ENCODE data around the gene GFRA4.

GFRA4 gene

DNA sequence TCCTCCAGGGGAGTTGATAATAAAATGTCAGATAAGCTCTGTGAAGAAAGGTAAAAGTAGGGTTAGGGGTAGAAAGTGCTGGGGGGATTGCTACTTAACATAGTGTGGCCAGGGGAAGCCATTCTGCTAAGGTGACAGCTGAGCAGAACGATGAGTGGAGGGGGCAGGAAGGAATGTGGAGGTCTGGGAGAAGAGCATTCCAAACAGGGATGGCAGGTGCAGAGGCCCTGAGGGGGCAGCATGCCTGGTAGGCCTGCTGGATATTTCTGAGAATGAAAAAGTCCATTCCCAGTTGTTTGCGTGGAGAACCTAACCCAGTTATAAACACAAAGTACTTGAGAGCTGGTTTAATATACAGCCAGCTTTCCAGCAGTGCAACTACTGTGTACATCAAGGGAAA, 9.3 kb downstream of the GFRA4 start:
- peaks cover 0 to 3% of the 10 kb centered on the region in 2 donors for H3K27me3 ChIP-seq (ENCODE audit: control insufficient read depth in 2 of 2, insufficient read depth in 2 of 2, low read length in 2 of 2)
- no peak overlapping the region for H3K9ac ChIP-seq (ENCODE audit: low read depth in 1 of 2, low read length in 2 of 2)
- H3K27ac ChIP-seq (ENCODE audit: low read depth in 2 of 2, low read length in 2 of 2): no peak overlapping the region
- no peaks in the 10 kb centered on the region for H3K4me1 ChIP-seq (ENCODE audit: control insufficient read depth in 2 of 2, insufficient read depth in 2 of 2, low read length in 2 of 2)
- H3K9me3 ChIP-seq (ENCODE audit: control insufficient read depth in 2 of 2, low read length in 2 of 2): no peaks in the 10 kb centered on the region
- H3K4me3 ChIP-seq (ENCODE audit: low read length in 2 of 2): no peak overlapping the region
- peaks cover 0 to 3% of the 10 kb centered on the region in 2 donors for H3K36me3 ChIP-seq (ENCODE audit: control insufficient read depth in 2 of 2, insufficient read depth in 2 of 2, low read length in 2 of 2)

DNA sequence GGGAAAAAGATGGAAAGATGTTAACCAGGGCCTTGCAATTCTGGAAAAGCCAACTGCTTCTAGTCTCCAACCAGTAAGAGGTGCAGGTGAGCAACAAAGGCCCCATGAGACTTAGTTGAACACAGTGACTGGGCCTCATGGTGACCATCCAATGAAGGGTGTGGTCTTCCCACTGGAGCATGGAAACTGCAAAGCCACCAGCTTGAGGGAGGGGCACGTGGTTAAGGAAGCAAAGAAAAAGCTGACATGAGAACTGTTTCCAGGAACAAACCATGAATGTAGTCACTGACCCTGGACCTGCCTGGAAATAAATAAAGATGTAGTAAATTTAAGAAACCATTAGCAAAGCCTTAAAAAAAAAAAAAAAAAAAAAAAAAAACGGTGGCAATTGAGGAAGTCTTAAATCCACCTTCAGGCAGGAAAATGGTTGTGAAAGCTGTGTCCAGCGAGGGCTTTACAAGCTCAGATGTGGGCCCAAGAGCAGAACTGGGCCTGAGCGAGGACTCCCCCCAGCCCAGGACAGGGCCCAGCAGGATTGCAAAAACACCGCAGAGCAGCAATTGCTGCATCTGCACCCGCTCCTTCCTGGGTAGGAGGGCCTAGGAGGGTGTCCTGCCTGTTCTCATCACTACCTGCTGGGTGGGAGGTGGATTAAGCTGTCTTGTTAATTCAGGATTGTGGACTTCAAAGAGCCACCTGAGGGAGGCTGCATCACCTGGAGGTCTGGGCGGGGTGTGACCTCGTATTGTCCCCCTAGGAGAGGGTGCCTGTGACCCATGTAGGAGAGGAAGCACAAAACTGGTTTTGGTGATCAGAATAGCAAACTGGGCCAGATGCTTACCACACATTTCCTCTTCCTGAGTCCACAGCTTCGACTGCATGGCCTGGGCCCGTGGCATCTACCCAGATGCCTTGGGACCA, 10.3 kb downstream of the GFRA4 start:
- H3K9ac ChIP-seq (ENCODE audit: low read depth in 1 of 2, low read length in 2 of 2): no peak overlapping the region
- H3K4me1 ChIP-seq (ENCODE audit: control insufficient read depth in 2 of 2, insufficient read depth in 2 of 2, low read length in 2 of 2): no peaks in the 10 kb centered on the region
- H3K36me3 ChIP-seq (ENCODE audit: control insufficient read depth in 2 of 2, insufficient read depth in 2 of 2, low read length in 2 of 2): peaks cover 0 to 6% of the 10 kb centered on the region in 2 donors
- no peak overlapping the region for H3K4me3 ChIP-seq (ENCODE audit: low read length in 2 of 2)
- H3K27ac ChIP-seq (ENCODE audit: low read depth in 2 of 2, low read length in 2 of 2): no peak overlapping the region
- H3K9me3 ChIP-seq (ENCODE audit: control insufficient read depth in 2 of 2, low read length in 2 of 2): no peaks in the 10 kb centered on the region
- peaks cover 0 to under 1% of the 10 kb centered on the region in 2 donors for H3K27me3 ChIP-seq (ENCODE audit: control insufficient read depth in 2 of 2, insufficient read depth in 2 of 2, low read length in 2 of 2)

DNA sequence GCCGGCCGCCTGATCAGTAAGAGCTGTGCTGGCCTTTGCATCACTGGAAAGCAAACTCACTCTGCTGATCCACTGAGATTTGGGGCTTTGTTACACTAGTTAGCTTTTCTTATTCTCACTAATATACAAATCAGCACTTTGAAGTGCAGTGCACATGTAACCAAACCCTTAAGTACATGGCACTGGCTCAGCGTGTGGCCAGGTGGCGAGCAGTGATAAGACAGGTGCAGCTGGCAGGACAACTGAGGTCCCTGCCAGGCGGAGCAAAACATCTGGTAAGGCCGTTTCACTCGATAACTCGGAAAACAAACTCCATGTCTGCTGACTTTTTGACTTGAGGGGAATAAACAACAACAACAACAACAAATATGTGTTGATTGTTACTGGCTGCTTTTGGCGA, 11.0 kb downstream of the GFRA4 start:
- Histone ChIP-seq H3K9ac (ENCODE audit: low read depth in 1 of 2, low read length in 2 of 2) (no peak overlapping the region), H3K27me3 (ENCODE audit: control insufficient read depth in 2 of 2, insufficient read depth in 2 of 2, low read length in 2 of 2) (no peaks in the 10 kb centered on the region), H3K4me1 (ENCODE audit: control insufficient read depth in 2 of 2, insufficient read depth in 2 of 2, low read length in 2 of 2) (no peaks in the 10 kb centered on the region), H3K4me3 (ENCODE audit: low read length in 2 of 2) (no peak overlapping the region), H3K9me3 (ENCODE audit: control insufficient read depth in 2 of 2, low read length in 2 of 2) (no peaks in the 10 kb centered on the region), H3K36me3 (ENCODE audit: control insufficient read depth in 2 of 2, insufficient read depth in 2 of 2, low read length in 2 of 2) (peaks cover 0 to 7% of the 10 kb centered on the region in 2 donors), H3K27ac (ENCODE audit: low read depth in 2 of 2, low read length in 2 of 2) (no peak overlapping the region)

DNA sequence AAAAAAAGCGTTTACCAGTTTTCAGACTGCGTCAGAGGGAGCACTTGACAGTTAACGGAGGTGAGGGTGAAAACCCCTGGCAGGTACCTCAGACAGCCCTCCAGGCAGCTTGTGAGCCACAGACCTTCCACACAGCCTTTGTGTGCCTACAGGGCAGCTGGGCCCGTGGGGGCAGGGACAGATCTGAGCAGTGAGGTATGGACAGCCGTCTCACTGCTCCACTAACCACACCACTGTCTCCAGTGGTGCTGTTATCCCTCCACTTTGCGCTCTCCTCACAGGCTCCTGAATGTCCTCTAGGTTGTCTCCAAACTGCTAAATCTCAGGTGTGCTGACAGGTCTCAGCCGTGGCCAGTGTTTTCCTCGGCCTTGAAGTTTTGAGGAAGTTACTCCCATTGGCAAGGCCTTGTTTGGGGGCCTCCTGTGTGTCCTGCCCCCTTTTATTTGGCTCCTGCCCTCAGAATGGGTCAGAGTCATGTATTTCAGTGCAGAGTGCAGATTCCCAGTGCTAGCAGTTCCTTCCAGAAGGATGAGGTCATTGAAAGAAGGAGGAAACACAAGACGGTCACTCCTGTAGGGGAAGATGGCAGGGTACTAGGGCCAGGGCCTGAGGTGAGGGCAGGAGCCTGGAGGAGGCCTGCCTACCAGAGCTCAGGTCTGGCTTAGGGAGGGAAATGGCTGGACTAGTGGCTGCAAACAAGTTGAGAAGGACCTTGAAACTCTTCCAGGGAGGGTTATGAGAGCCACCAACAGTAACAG, 11.8 kb downstream of the GFRA4 start:
- H3K27me3 ChIP-seq (ENCODE audit: control insufficient read depth in 2 of 2, insufficient read depth in 2 of 2, low read length in 2 of 2): no peaks in the 10 kb centered on the region
- no peak overlapping the region for H3K9ac ChIP-seq (ENCODE audit: low read depth in 1 of 2, low read length in 2 of 2)
- no peak overlapping the region for H3K27ac ChIP-seq (ENCODE audit: low read depth in 2 of 2, low read length in 2 of 2)
- peaks cover 0 to 13% of the 10 kb centered on the region in 2 donors for H3K36me3 ChIP-seq (ENCODE audit: control insufficient read depth in 2 of 2, insufficient read depth in 2 of 2, low read length in 2 of 2)
- H3K9me3 ChIP-seq (ENCODE audit: control insufficient read depth in 2 of 2, low read length in 2 of 2): no peaks in the 10 kb centered on the region
- H3K4me1 ChIP-seq (ENCODE audit: control insufficient read depth in 2 of 2, insufficient read depth in 2 of 2, low read length in 2 of 2): no peaks in the 10 kb centered on the region
- no peak overlapping the region for H3K4me3 ChIP-seq (ENCODE audit: low read length in 2 of 2)

DNA sequence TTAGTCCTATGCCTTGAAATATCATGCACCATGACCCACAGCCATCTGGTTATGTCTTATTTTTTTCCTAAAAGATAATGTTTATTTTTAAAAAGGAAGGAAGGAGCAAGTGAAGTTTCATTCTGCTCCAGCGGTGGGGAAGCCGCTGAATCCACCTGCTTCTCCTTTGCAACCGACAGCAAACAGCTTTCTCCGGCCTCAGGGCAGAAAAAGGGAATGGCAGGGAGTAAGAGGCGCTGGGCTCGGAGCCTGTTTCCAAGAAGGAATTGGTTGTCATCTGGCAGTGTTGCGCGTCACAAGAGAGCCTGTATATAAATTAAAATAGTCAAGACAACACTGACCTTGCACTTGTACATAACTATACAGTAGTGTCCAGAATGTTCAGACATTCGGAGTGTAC, 14.2 kb downstream of the GFRA4 start:
- no peaks in the 10 kb centered on the region for H3K9me3 ChIP-seq (ENCODE audit: control insufficient read depth in 2 of 2, low read length in 2 of 2)
- no peak overlapping the region for H3K27ac ChIP-seq (ENCODE audit: low read depth in 2 of 2, low read length in 2 of 2)
- peaks cover 3 to 26% of the 10 kb centered on the region in 2 donors for H3K36me3 ChIP-seq (ENCODE audit: control insufficient read depth in 2 of 2, insufficient read depth in 2 of 2, low read length in 2 of 2)
- no peaks in the 10 kb centered on the region for H3K27me3 ChIP-seq (ENCODE audit: control insufficient read depth in 2 of 2, insufficient read depth in 2 of 2, low read length in 2 of 2)
- H3K4me3 ChIP-seq (ENCODE audit: low read length in 2 of 2): no peak overlapping the region
- no peak overlapping the region for H3K9ac ChIP-seq (ENCODE audit: low read depth in 1 of 2, low read length in 2 of 2)
- no peaks in the 10 kb centered on the region for H3K4me1 ChIP-seq (ENCODE audit: control insufficient read depth in 2 of 2, insufficient read depth in 2 of 2, low read length in 2 of 2)

DNA sequence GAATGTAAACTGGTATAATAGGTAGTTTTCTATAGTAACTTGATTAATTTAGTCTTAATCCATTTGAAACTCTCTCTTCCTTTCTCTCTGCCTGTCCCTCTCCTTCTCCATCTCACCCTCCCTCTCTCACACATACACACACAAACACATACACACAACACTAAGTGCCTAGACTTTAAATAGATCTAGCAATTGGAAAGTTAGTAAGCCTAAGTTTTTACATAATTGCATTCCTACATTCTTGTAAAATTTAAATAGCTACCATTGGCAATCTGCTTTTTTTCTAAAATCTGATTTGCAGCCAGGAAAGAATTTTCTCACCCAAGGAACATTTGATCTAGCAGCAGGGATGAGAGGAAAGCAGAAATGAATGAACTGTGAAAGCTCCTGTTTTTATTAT, 15.7 kb downstream of the GFRA4 start:
- no peaks in the 10 kb centered on the region for H3K4me1 ChIP-seq (ENCODE audit: control insufficient read depth in 2 of 2, insufficient read depth in 2 of 2, low read length in 2 of 2)
- H3K9ac ChIP-seq (ENCODE audit: low read depth in 1 of 2, low read length in 2 of 2): no peak overlapping the region
- peaks cover 3 to 26% of the 10 kb centered on the region in 2 donors for H3K36me3 ChIP-seq (ENCODE audit: control insufficient read depth in 2 of 2, insufficient read depth in 2 of 2, low read length in 2 of 2)
- no peak overlapping the region for H3K4me3 ChIP-seq (ENCODE audit: low read length in 2 of 2)
- H3K27ac ChIP-seq (ENCODE audit: low read depth in 2 of 2, low read length in 2 of 2): no peak overlapping the region
- no peaks in the 10 kb centered on the region for H3K27me3 ChIP-seq (ENCODE audit: control insufficient read depth in 2 of 2, insufficient read depth in 2 of 2, low read length in 2 of 2)
- H3K9me3 ChIP-seq (ENCODE audit: control insufficient read depth in 2 of 2, low read length in 2 of 2): no peaks in the 10 kb centered on the region

DNA sequence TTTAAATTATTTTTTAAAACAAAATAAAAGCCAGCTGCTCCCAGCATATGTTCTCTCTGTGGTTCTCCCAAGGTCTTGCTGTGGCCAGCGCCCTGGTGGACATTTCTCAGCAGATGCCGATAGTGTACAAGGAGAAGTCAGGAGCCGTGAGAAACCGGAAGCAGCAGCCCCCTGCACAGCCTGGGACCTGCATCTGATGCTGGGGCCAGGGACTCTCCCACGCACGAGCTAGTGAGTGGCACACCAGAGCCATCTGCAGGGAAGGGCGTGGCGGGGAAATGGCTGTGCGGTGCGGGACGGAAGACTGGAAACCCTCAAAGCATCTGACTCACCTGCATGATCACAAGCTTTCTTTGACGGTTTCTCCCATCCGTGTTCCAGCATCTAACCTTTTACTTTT, 16.5 kb downstream of the GFRA4 start:
- H3K4me3 ChIP-seq (ENCODE audit: low read length in 2 of 2): no peak overlapping the region
- no peak overlapping the region for H3K9ac ChIP-seq (ENCODE audit: low read depth in 1 of 2, low read length in 2 of 2)
- H3K9me3 ChIP-seq (ENCODE audit: control insufficient read depth in 2 of 2, low read length in 2 of 2): no peaks in the 10 kb centered on the region
- no peaks in the 10 kb centered on the region for H3K4me1 ChIP-seq (ENCODE audit: control insufficient read depth in 2 of 2, insufficient read depth in 2 of 2, low read length in 2 of 2)
- H3K27me3 ChIP-seq (ENCODE audit: control insufficient read depth in 2 of 2, insufficient read depth in 2 of 2, low read length in 2 of 2): no peaks in the 10 kb centered on the region
- H3K36me3 ChIP-seq (ENCODE audit: control insufficient read depth in 2 of 2, insufficient read depth in 2 of 2, low read length in 2 of 2): peaks cover 3 to 29% of the 10 kb centered on the region in 2 donors
- no peak overlapping the region for H3K27ac ChIP-seq (ENCODE audit: low read depth in 2 of 2, low read length in 2 of 2)

DNA sequence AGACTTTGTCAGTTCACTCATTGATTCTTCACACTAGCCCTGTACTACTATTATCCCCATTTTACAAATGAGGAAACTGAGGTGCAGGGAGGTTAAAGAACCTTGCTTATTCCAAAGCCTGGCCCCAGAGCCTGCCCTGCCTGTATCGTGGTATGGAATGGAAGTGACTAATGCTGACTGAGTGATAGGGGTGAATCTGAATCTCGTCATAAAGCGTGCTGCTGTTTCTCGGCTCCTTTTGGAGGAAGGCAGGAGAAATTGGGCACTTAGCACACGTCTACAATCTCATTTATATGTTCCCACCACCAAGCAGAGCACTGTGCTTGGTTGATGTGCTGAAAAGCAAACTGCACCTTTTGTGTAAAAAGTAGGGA, 17.1 kb downstream of the GFRA4 start:
- Histone ChIP-seq H3K36me3 (ENCODE audit: control insufficient read depth in 2 of 2, insufficient read depth in 2 of 2, low read length in 2 of 2) (peaks cover 3 to 29% of the 10 kb centered on the region in 2 donors), H3K27me3 (ENCODE audit: control insufficient read depth in 2 of 2, insufficient read depth in 2 of 2, low read length in 2 of 2) (no peaks in the 10 kb centered on the region), H3K9ac (ENCODE audit: low read depth in 1 of 2, low read length in 2 of 2) (no peak overlapping the region), H3K27ac (ENCODE audit: low read depth in 2 of 2, low read length in 2 of 2) (no peak overlapping the region), H3K4me3 (ENCODE audit: low read length in 2 of 2) (no peak overlapping the region), H3K9me3 (ENCODE audit: control insufficient read depth in 2 of 2, low read length in 2 of 2) (no peaks in the 10 kb centered on the region), H3K4me1 (ENCODE audit: control insufficient read depth in 2 of 2, insufficient read depth in 2 of 2, low read length in 2 of 2) (no peaks in the 10 kb centered on the region)

DNA sequence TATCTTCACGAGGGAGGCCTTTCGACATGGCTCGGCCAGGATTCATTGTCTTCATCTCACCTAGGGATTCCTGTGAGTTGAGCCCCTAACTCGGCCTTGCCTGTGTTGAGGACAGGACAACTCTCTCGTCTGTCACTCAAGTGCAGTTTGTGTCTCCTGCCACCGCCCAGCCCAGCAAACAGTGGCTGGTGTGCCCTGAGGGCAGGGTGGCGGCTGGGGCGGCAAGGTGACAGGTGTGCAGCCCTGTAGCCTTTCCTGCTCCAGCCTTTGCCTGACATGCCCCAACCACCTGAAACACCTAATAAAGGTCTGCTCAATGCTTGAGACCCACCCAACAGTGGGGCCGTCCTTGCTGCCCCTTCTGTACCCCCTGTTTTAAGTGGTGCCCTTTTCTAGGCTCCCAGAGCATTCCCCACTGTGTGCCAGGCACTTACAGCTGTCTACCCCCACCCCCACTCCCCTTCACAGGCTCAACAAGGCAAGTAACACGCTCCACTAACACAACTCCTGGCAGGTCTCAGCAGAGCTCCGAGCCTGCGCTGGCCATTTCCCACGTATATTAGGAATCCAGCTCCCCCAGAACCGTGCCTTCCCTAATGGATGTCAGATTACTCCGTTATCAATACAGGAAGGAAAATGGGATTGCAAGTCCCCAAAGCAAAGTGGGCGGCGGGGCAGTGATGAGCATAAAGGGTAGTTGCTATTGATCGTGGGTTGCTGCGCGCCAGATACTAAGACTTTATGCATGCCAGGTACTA, 17.7 kb downstream of the GFRA4 start:
- H3K27ac ChIP-seq (ENCODE audit: low read depth in 2 of 2, low read length in 2 of 2): no peak overlapping the region
- no peaks in the 10 kb centered on the region for H3K9me3 ChIP-seq (ENCODE audit: control insufficient read depth in 2 of 2, low read length in 2 of 2)
- no peak overlapping the region for H3K4me3 ChIP-seq (ENCODE audit: low read length in 2 of 2)
- peaks cover 3 to 29% of the 10 kb centered on the region in 2 donors for H3K36me3 ChIP-seq (ENCODE audit: control insufficient read depth in 2 of 2, insufficient read depth in 2 of 2, low read length in 2 of 2)
- no peaks in the 10 kb centered on the region for H3K27me3 ChIP-seq (ENCODE audit: control insufficient read depth in 2 of 2, insufficient read depth in 2 of 2, low read length in 2 of 2)
- no peaks in the 10 kb centered on the region for H3K4me1 ChIP-seq (ENCODE audit: control insufficient read depth in 2 of 2, insufficient read depth in 2 of 2, low read length in 2 of 2)
- no peak overlapping the region for H3K9ac ChIP-seq (ENCODE audit: low read depth in 1 of 2, low read length in 2 of 2)

DNA sequence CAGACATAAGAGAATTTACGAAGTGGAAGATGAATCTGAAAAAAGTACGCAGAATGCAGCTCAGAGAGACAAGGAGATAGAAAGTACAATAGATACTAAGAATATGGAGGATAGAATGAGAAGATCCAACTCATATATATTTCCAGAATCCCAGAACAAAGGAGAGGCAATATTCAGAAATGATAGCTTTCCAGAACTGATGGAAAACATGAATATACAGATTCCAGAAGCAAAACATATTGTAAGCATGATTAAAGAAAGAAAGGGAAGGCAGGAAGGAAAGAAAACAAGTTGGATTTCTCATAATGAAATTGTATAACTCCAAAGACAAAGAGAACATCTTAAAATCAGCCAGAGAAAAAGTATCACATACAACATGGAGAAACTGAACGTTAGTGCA, 22.9 kb downstream of the GFRA4 start:
- H3K4me1 ChIP-seq (ENCODE audit: control insufficient read depth in 2 of 2, insufficient read depth in 2 of 2, low read length in 2 of 2): no peaks in the 10 kb centered on the region
- no peak overlapping the region for H3K4me3 ChIP-seq (ENCODE audit: low read length in 2 of 2)
- no peaks in the 10 kb centered on the region for H3K27me3 ChIP-seq (ENCODE audit: control insufficient read depth in 2 of 2, insufficient read depth in 2 of 2, low read length in 2 of 2)
- no peaks in the 10 kb centered on the region for H3K9me3 ChIP-seq (ENCODE audit: control insufficient read depth in 2 of 2, low read length in 2 of 2)
- peaks cover 3 to 9% of the 10 kb centered on the region in 2 donors for H3K36me3 ChIP-seq (ENCODE audit: control insufficient read depth in 2 of 2, insufficient read depth in 2 of 2, low read length in 2 of 2)
- H3K9ac ChIP-seq (ENCODE audit: low read depth in 1 of 2, low read length in 2 of 2): no peak overlapping the region
- no peak overlapping the region for H3K27ac ChIP-seq (ENCODE audit: low read depth in 2 of 2, low read length in 2 of 2)

All from mucosa of rectum (tissue), 2 donors.